Liver (tissue), 9 donors: ENCODE results near the gene CHD5. TPM values are rescaled to one million over a fixed set of nuclear protein-coding genes. Genes with fewer than 3 reads are reported as not detected.
A peak's percentile ranks its signal among the peaks of the same experiment; 100 is the strongest.

Experiments
- DNase-seq: peaks from one replicate; pipeline ENCODE4 v3.0.0-alpha.2; 2017; ENCODE audit warnings: low spot score
- H3K27ac ChIP-seq, 2 donors: one replicate each; pipeline ENCODE4 v1.7.0; 2013; ENCODE audit warnings: inconsistent platforms in 2 of 2, low read length in 2 of 2, control low read depth in 1 of 2, low read depth in 1 of 2, mild to moderate bottlenecking in 1 of 2
- H3K27me3 ChIP-seq, 4 donors: one replicate each; pipeline versions ENCODE4 v1.6.1 to v1.7.0; 2013; ENCODE audit warnings: low read length in 3 of 4, inconsistent platforms in 1 of 4, mild to moderate bottlenecking in 1 of 4, moderate library complexity in 1 of 4; ENCODE audit not compliant: control insufficient read depth in 4 of 4, insufficient read depth in 4 of 4
- H3K36me3 ChIP-seq, 4 donors: one replicate each; pipeline versions ENCODE4 v1.6.1 to v1.7.0; 2013; ENCODE audit warnings: low read length in 3 of 4, mild to moderate bottlenecking in 3 of 4, low read depth in 1 of 4, moderate library complexity in 1 of 4; ENCODE audit not compliant: control insufficient read depth in 4 of 4, insufficient read depth in 3 of 4
- H3K4me1 ChIP-seq, 4 donors: one replicate each; pipeline versions ENCODE4 v1.6.1 to v1.7.0; 2013; ENCODE audit warnings: low read length in 3 of 4, mild to moderate bottlenecking in 3 of 4, moderate library complexity in 1 of 4; ENCODE audit not compliant: control insufficient read depth in 4 of 4, insufficient read depth in 4 of 4
- H3K4me3 ChIP-seq, 3 donors: one replicate each; pipeline versions ENCODE4 v1.6.1 to v1.7.0; 2013; ENCODE audit warnings: low read length in 3 of 3, control low read depth in 1 of 3, low read depth in 1 of 3, mild to moderate bottlenecking in 1 of 3
- H3K9ac ChIP-seq, 2 donors: one replicate each; pipeline ENCODE4 v1.7.0; 2013; ENCODE audit warnings: low read length in 2 of 2, mild to moderate bottlenecking in 2 of 2, moderate library complexity in 2 of 2, control low read depth in 1 of 2, low read depth in 1 of 2
- H3K9me3 ChIP-seq, 4 donors: one replicate each; pipeline versions ENCODE4 v1.6.1 to v1.7.0; 2013; ENCODE audit warnings: low read length in 3 of 4; ENCODE audit not compliant: control insufficient read depth in 4 of 4
- ATF3 ChIP-seq: IDR thresholded peaks from 2 replicates; pipeline ENCODE4 v1.6.1; 2016; ENCODE audit warnings: antibody characterized with exemption
- EGR1 ChIP-seq, 2 donors: IDR thresholded peaks; 2 replicates each; pipeline ENCODE4 v1.6.1; 2016 to 2018; ENCODE audit warnings: antibody characterized with exemption in 2 of 2, low read depth in 2 of 2
- FOXA1 ChIP-seq: IDR thresholded peaks from 2 replicates; pipeline ENCODE4 v1.6.1; 2016; ENCODE audit warnings: antibody characterized with exemption
- HNF4G ChIP-seq: IDR thresholded peaks from 2 replicates; pipeline ENCODE4 v1.6.1; 2016; ENCODE audit warnings: antibody characterized with exemption
- MAX ChIP-seq: IDR thresholded peaks from 2 replicates; pipeline ENCODE4 v1.6.1; 2016; ENCODE audit warnings: antibody characterized with exemption
- RAD21 ChIP-seq, 2 donors: IDR thresholded peaks; 2 replicates each; pipeline ENCODE4 v1.6.1; 2016; ENCODE audit warnings: antibody characterized with exemption in 2 of 2, mild to moderate bottlenecking in 2 of 2
- REST ChIP-seq: IDR thresholded peaks from 2 replicates; pipeline ENCODE4 v1.6.1; 2016; ENCODE audit warnings: antibody characterized with exemption, mild to moderate bottlenecking
- RXRA ChIP-seq, 2 donors: IDR thresholded peaks; 2 replicates each; pipeline ENCODE4 v1.6.1; 2017 to 2018; ENCODE audit warnings: antibody characterized with exemption in 2 of 2, mild to moderate bottlenecking in 1 of 2
- SP1 ChIP-seq: IDR thresholded peaks from 2 replicates; pipeline ENCODE4 v1.6.1; 2018; ENCODE audit warnings: antibody characterized with exemption, mild to moderate bottlenecking
- YY1 ChIP-seq: IDR thresholded peaks from 2 replicates; pipeline ENCODE4 v1.6.1; 2016; ENCODE audit warnings: antibody characterized with exemption, mild to moderate bottlenecking
- WGBS: extraction: QIAGEN DNeasy Blood & Tissue Kit; methylation state at CpG from one replicate; pipeline ENCODE4 v1.1.7; 2013; 5-methylcytosine and 5-hydroxymethylcytosine counted together
- polyA plus RNA-seq, 2 donors: library from polyadenylated mRNA; stranded (reverse) in 1 of 2; unstranded in 1 of 2; fragments of 200-250 nt in 1 of 2; fragments of >200 nt in 1 of 2; fragmentation: Nextera tagmentation in 1 of 2; extraction: Ambion mirVana in 1 of 2; gene quantifications; one replicate each; pipeline versions ENCODE4 v1.2.1 to v1.2.3, GENCODE V29; 2013 to 2015
- total RNA-seq, 2 donors: library from RNA; depleted of rRNA; stranded (reverse); fragments of >200 nt; gene quantifications; one replicate each; pipeline ENCODE4 v1.2.3, GENCODE V29; 2014
- donor health status: healthy.
- donor health status: healthy.
- donor health status: healthy.
- donor health status: healthy.
- donor health status: healthy.

The CHD5 gene
- total and polyA plus RNA-seq, 4 donors = under 0.01 to 0.08 TPM; not detected in 2

GRCh38 chr1:6181347-6181770 is 1.2 kb upstream of the CHD5 start (continued):
- TF ChIP-seq REST (no peak), EGR1 (IDR thresholded peaks at IDR 0.05; ENCODE audit: low read depth in 2 of 2) (no peak), HNF4G (no peak), SP1 (no peak), FOXA1 (no peak), YY1 (no peak), RXRA (IDR thresholded peaks at IDR 0.05) (no peak), MAX (no peak), RAD21 (IDR thresholded peaks at IDR 0.05) (no peak)

- H3K4me1 ChIP-seq = peaks cover 2 to 4% (median 3%) of the 10 kb centered on the region in 4 donors
- H3K9ac ChIP-seq = no peak overlapping the region
- DNase-seq = no peak
- H3K27ac ChIP-seq = no peak overlapping the region
- no peak overlapping the region for H3K4me3 ChIP-seq
- H3K9me3 ChIP-seq = no peaks in the 10 kb centered on the region
- peaks cover 3 to 9% (median 6%) of the 10 kb centered on the region in 4 donors for H3K27me3 ChIP-seq
- no peak for TF ChIP-seq HNF4G
- no peak for TF ChIP-seq ATF3
- no peak for TF ChIP-seq FOXA1
- peaks cover 0 to 8% (median 4%) of the 10 kb centered on the region in 4 donors for H3K36me3 ChIP-seq
- 7% methylated on average over 36 of the region's 36 CpGs for WGBS
These were observed 688 bp upstream of the CHD5 start for GRCh38 chr1:6180707-6181311.

- peaks cover 3 to 14% (median 6%) of the 10 kb centered on the region in 4 donors for H3K27me3 ChIP-seq
- 3% methylated on average over 92 of the region's 92 CpGs for WGBS
- no peak for DNase-seq
- peaks cover 0 to 3% (median 1%) of the 10 kb centered on the region in 4 donors for H3K9me3 ChIP-seq
- H3K4me3 ChIP-seq = peak overlapping the region in 1 of 3 donors; percentile 25
- H3K36me3 ChIP-seq = no peaks in the 10 kb centered on the region
- no peak overlapping the region for H3K27ac ChIP-seq
- H3K9ac ChIP-seq = no peak overlapping the region
- H3K4me1 ChIP-seq = peaks cover 2 to 4% (median 3%) of the 10 kb centered on the region in 4 donors
- TF ChIP-seq FOXA1 = no peak
These were observed 451 bp downstream of the CHD5 start for GRCh38 chr1:6179564-6180175.
